ENCODE results near the gene MBNL1.

MBNL1 gene

GRCh38 chr3:152381881-152382295 is 113.2 kb downstream of the MBNL1 start:
- no peak for DNase-seq (ENCODE audit: low read depth)
- TF ChIP-seq CTCF (conservative IDR thresholded peaks at IDR 0.05; ENCODE audit: control insufficient read depth, insufficient read depth, low read depth, low read length) = no peak
- H3K4me3 ChIP-seq (ENCODE audit: control insufficient read depth, low read depth, low read length) = no peak overlapping the region

DNA sequence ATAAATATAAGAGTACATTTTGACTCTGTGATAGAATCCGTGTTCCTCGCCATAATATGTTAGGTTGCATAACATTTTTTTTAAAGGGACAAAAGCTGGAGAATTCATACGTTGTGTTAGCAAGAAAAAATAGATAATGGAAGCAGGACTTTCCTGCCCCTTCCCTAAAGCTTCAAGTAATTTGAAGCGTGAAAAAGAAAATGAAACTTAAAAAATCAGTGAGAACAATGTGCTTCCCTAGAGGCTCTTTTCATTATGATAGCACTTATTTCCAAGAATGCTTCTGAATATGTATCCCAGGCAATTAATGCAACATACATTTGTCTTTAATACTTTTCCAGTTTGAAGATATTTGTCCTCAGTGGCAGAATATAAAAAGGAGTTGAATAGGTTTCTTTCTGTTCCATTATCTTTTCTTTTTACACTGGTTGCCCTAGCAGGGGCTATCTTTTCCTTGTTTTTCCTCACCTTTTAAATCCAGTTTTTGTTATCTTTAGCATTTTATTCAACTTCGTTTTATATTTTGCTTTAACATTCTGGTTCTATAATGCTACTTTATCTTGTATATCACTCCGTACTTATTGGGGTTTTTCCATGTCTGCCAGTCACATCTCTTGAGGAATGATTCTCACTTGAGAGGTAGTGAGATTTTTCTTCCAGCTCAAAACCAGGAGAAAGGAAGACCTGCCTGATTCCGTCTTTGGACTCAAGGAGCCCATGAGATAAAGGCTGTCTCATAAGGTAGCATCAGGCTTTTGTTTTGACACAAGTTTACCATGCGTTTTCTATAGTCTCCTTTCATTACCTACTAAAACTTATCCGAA is 113.8 kb downstream of the MBNL1 start:
- H3K4me3 ChIP-seq (ENCODE audit: control insufficient read depth, low read depth, low read length) = no peak overlapping the region
- no peak for TF ChIP-seq CTCF (conservative IDR thresholded peaks at IDR 0.05; ENCODE audit: control insufficient read depth, insufficient read depth, low read depth, low read length)
- DNase-seq (ENCODE audit: low read depth) = no peak

- no peak overlapping the region for H3K4me3 ChIP-seq (ENCODE audit: control insufficient read depth, low read depth, low read length)
- no peak for TF ChIP-seq CTCF (conservative IDR thresholded peaks at IDR 0.05; ENCODE audit: control insufficient read depth, insufficient read depth, low read depth, low read length)
- DNase-seq (ENCODE audit: low read depth) = no peak
Observed at GRCh38 chr3:152383136-152383606, 114.4 kb downstream of the MBNL1 start.

DNA sequence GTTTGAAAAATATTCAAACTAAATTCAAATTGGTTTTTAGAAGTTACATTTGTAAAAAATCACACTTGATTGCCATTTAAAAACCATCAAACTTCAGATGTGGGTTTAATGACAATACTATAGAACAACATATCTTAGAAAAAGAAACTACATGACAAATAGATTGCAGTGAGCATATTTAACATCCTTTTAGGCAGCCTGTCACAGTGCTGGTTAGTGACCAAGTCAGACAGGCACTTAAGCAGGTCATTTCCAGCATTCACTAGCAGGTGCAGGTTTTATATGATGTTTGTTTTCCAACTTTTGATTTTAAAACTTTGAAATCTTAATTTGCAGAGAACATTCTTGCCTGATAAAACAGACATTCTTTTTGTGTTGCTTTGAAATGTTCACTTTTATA is 115.7 kb downstream of the MBNL1 start:
- no peak overlapping the region for H3K4me3 ChIP-seq (ENCODE audit: control insufficient read depth, low read depth, low read length)
- DNase-seq (ENCODE audit: low read depth) = no peak
- TF ChIP-seq CTCF (conservative IDR thresholded peaks at IDR 0.05; ENCODE audit: control insufficient read depth, insufficient read depth, low read depth, low read length) = no peak

GRCh38 chr3:152385761-152386160 is 117.0 kb downstream of the MBNL1 start:
- no peak for TF ChIP-seq CTCF (conservative IDR thresholded peaks at IDR 0.05; ENCODE audit: control insufficient read depth, insufficient read depth, low read depth, low read length)
- H3K4me3 ChIP-seq (ENCODE audit: control insufficient read depth, low read depth, low read length) = no peak overlapping the region
- peak; percentile 85 for DNase-seq (ENCODE audit: low read depth)

GRCh38 chr3:152386208-152386607 is 117.5 kb downstream of the MBNL1 start:
- no peak for DNase-seq (ENCODE audit: low read depth)
- TF ChIP-seq CTCF (conservative IDR thresholded peaks at IDR 0.05; ENCODE audit: control insufficient read depth, insufficient read depth, low read depth, low read length) = no peak

More at GRCh38 chr3:152386208-152386607, 117.5 kb downstream of the MBNL1 start:
- no peak overlapping the region for H3K4me3 ChIP-seq (ENCODE audit: control insufficient read depth, low read depth, low read length)
